Neural crest cell (in vitro differentiated cells): ENCODE data around the gene CDCA7L. TPM values are rescaled to one million over a fixed set of nuclear protein-coding genes. Genes with fewer than 3 reads are reported as not detected.

Experiments
- DNase-seq: peaks from one replicate; pipeline ENCODE4 v3.0.0; 2021; ENCODE audit warnings: low read depth, mixed read lengths, low spot score
- H3K27ac Mint-ChIP-seq: one replicate; pipeline ENCODE4 v1.8.0; 2021; ENCODE audit warnings: mild to moderate bottlenecking, mixed read lengths; ENCODE audit not compliant: unreplicated experiment
- H3K27me3 Mint-ChIP-seq: 2 replicates; pipeline ENCODE4 v1.8.0; 2021; ENCODE audit warnings: low read depth, mild to moderate bottlenecking, mixed read lengths
- H3K36me3 Mint-ChIP-seq: 2 replicates; pipeline ENCODE4 v1.8.0; 2021; ENCODE audit warnings: low read depth, mild to moderate bottlenecking, mixed read lengths
- H3K4me1 Mint-ChIP-seq: 2 replicates; pipeline ENCODE4 v1.8.0; 2021; ENCODE audit warnings: mixed read lengths
- H3K4me3 Mint-ChIP-seq: one replicate; pipeline ENCODE4 v1.8.0; 2021; ENCODE audit warnings: mild to moderate bottlenecking, mixed read lengths
- H3K9me3 Mint-ChIP-seq: 2 replicates; pipeline ENCODE4 v1.8.0; 2021; ENCODE audit warnings: mixed read lengths
- total RNA-seq: library from RNA; stranded (reverse); gene quantifications from 2 replicates; pipeline ENCODE4 v1.2.1, GENCODE V29; 2021
- TF ChIP-seq, protein P1 (sequence below): fragments of 200-600 bp; sonication (generic); conservative IDR thresholded peaks from 2 replicates; pipeline ENCODE4 v1.5.0; 2021; ENCODE audit warnings: antibody characterized with exemption, mild to moderate bottlenecking

The CDCA7L gene
- total RNA-seq, 1 donor from 2014 or later, result 84.7 TPM

DNA sequence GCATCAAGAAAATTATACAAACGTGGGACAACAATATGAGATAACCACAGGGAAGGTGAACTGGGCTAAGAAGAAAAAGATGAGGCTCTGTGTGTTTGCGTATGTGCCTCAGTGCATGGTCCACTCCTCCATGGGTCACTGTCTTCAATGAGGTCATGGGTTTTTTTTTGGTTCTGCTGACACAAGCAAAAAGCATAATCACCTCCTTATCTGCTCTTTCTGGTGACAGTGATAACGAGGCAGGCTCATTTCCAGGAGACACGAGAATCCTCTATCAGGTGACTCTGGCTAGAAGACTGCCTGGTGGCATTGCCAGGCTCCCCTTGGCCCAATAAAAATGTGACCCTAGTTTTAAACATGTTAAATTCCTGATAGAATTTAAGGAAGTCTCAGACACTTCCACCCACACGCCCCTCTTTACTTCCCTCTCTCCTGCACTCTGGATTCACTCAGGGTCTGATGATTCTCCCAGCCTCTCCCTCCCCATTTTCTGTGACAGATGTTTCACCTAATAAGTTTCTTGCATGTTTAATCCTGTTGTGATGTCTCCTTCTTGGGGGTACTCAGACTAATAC, 35.3 kb upstream of the CDCA7L start:
- Mint-ChIP-seq H3K4me1 (no peaks in the 10 kb centered on the region), H3K9me3 (no peaks in the 10 kb centered on the region), H3K4me3 (no peak overlapping the region), H3K36me3 (no peaks in the 10 kb centered on the region), H3K27ac (no peak overlapping the region), H3K27me3 (no peaks in the 10 kb centered on the region)
- DNase-seq, result no peak
- TF ChIP-seq, protein P1, sequence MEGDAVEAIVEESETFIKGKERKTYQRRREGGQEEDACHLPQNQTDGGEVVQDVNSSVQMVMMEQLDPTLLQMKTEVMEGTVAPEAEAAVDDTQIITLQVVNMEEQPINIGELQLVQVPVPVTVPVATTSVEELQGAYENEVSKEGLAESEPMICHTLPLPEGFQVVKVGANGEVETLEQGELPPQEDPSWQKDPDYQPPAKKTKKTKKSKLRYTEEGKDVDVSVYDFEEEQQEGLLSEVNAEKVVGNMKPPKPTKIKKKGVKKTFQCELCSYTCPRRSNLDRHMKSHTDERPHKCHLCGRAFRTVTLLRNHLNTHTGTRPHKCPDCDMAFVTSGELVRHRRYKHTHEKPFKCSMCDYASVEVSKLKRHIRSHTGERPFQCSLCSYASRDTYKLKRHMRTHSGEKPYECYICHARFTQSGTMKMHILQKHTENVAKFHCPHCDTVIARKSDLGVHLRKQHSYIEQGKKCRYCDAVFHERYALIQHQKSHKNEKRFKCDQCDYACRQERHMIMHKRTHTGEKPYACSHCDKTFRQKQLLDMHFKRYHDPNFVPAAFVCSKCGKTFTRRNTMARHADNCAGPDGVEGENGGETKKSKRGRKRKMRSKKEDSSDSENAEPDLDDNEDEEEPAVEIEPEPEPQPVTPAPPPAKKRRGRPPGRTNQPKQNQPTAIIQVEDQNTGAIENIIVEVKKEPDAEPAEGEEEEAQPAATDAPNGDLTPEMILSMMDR, result no peak

DNA sequence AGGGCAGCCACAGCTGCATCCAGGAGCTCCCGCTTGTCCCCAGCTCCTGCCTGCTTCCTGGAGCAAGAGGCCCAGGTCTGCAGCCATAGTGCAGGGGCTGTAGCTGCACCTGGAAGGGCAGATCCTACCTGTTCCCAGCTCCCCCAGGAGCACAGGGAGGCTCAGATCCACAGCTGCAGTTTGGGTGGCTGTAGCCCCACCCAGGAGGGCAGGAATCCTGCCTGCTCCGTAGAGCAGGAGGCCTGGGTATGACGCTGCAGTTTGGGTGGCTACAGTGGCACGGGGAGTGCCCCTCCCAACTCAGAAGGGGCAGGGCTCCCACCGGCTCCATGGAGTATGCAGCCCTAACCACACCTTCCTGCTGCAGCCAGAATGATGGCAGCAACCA, 26.7 kb upstream of the CDCA7L start:
- peaks cover 4% of the 10 kb centered on the region for H3K36me3 Mint-ChIP-seq
- no peak overlapping the region for H3K4me3 Mint-ChIP-seq
- TF ChIP-seq, protein P1, result no peak
- H3K4me1 Mint-ChIP-seq, result no peaks in the 10 kb centered on the region
- no peak overlapping the region for H3K27ac Mint-ChIP-seq
- no peaks in the 10 kb centered on the region for H3K27me3 Mint-ChIP-seq
- DNase-seq, result no peak
- peaks cover 13% of the 10 kb centered on the region for H3K9me3 Mint-ChIP-seq

DNA sequence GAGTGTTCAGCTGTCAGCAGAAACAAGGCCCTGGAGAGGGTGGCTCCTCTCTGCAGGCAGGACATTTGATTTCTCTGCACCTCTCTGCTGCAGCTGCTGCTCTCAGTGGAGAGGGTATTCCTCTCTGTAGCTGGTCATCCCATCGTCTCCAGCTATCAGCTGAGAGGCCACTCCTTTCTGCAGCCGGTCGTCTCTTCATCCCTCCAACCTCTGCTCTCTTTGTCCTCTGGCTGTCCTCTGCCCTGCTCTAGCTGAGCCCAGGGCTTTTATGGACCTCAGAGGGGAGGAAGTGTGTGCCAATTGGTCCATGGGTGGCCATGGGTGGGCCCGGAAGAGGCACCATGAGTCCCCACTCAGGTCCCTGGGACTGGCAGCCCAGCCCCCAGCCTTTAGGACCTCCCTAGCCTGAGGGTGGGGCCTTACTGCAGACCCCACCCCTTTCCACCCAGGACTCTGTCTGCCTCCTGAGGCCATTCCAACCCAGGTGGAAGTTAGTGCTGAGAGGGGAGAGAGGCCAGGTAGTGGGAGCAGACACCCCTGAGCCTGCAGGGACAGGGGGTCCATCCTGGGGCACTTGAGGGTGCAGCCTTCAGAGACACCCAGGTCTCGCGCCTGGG, 26.2 kb upstream of the CDCA7L start:
- no peak for DNase-seq
- Mint-ChIP-seq H3K27ac (peak overlapping the region; percentile 35), H3K36me3 (peaks cover 4% of the 10 kb centered on the region), H3K27me3 (no peaks in the 10 kb centered on the region), H3K4me3 (no peak overlapping the region), H3K9me3 (peaks cover 13% of the 10 kb centered on the region), H3K4me1 (no peaks in the 10 kb centered on the region)
- TF ChIP-seq, protein P1, result no peak

DNA sequence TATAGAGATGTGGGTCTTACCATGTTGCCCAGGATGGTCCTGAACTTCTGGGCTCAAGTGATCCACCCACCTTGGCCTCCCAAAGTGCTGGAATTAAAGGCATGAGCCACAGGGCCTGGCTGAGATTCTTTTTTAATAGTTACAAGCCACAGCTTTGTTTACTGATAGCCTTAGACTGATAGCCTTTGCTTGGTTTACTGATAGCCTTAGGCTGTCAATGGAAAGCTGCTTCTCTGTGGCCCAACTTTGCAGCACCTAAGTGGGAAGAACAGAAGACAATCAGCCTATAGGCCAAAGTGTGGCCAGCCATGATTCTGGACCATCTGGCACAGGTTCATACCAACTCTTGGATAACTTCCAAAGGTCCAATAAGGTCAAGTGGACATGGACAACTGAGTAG, 24.1 kb upstream of the CDCA7L start:
- Mint-ChIP-seq H3K4me3 (no peak overlapping the region), H3K27me3 (no peaks in the 10 kb centered on the region)

DNA sequence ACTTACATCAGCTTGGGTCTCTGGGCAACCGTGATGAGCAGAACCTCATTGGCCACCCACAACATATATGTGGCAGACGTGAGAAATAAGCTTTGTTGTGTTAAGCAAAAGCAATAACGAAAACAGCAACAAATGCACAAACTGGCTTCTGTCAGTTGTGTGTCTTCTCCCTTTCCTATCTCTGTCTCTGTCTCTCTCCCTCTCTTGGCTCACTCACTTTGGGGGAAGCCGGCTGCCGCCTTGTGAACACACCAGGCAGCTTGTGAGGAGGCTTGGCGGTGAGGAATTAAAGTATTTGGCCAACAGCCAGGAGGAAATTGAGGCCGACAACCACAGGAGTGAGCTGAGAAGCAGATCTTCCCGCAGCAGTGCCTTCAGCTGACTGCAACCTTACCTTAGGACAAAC, 21.9 kb upstream of the CDCA7L start:
- H3K27me3 Mint-ChIP-seq, result no peaks in the 10 kb centered on the region
- H3K9me3 Mint-ChIP-seq, result peaks cover 4% of the 10 kb centered on the region
- H3K4me3 Mint-ChIP-seq, result no peak overlapping the region
- TF ChIP-seq, protein P1, result no peak
- H3K36me3 Mint-ChIP-seq, result no peaks in the 10 kb centered on the region
- H3K4me1 Mint-ChIP-seq, result no peaks in the 10 kb centered on the region
- DNase-seq, result no peak
- peak overlapping the region; percentile 12 for H3K27ac Mint-ChIP-seq

More for the DNA sequence above, 24.1 kb upstream of the CDCA7L start:
- Mint-ChIP-seq H3K4me1 (no peaks in the 10 kb centered on the region), H3K36me3 (peaks cover 4% of the 10 kb centered on the region), H3K27ac (no peak overlapping the region), H3K9me3 (peaks cover 9% of the 10 kb centered on the region)
- no peak for DNase-seq
- TF ChIP-seq, protein P1, result no peak
